ENCODE data around the gene MLST8. TPM values are rescaled to one million over a fixed set of nuclear protein-coding genes. Genes with fewer than 3 reads are reported as not detected.

The MLST8 gene, protein sequence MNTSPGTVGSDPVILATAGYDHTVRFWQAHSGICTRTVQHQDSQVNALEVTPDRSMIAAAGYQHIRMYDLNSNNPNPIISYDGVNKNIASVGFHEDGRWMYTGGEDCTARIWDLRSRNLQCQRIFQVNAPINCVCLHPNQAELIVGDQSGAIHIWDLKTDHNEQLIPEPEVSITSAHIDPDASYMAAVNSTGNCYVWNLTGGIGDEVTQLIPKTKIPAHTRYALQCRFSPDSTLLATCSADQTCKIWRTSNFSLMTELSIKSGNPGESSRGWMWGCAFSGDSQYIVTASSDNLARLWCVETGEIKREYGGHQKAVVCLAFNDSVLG
- 42.1 to 58.2 TPM (median 51.9 TPM) in 5 replicates for total RNA-seq (2022; extraction: Qiagen RNA extraction)

GRCh38 chr16:2205104-2205966 is at the start of gene MLST8:
Gene MLST8, plus strand, starts transcription at chr16:2205454. Its CDS starts 632 bp downstream, at chr16:2206086.

GRCh38 chr16:2196162-2196980 is 8.9 kb upstream of the MLST8 start, which contains the start of gene CASKIN1:
Gene CASKIN1, minus strand, starts transcription at chr16:2196605. Its CDS starts 173 bp downstream, at chr16:2196432.

GRCh38 chr16:2210386-2211365 is 5.4 kb downstream of the MLST8 start, which contains the start of gene BRICD5:
Gene BRICD5, minus strand, starts transcription at chr16:2210863. Its CDS starts 30 bp downstream, at chr16:2210833.

DNA sequence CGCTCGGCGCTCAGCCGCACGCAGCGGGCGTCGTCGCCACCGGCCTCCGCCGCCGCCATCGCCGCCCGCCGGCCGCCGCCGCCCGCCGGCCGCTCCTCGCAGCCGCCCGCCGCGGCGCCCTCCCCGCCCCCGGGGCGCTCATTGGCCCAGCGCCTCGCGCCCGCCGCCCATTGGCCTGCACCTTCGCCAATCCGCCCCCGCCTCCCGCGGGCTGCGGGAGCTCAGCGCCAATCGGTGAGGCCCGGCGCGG is 9.4 kb downstream of the MLST8 start, which contains the start of gene PGP:
PGP (minus strand) TSS at position 122 of the 250 bp plus-strand sequence; CDS start at position 59, 63 bp downstream.

DNA sequence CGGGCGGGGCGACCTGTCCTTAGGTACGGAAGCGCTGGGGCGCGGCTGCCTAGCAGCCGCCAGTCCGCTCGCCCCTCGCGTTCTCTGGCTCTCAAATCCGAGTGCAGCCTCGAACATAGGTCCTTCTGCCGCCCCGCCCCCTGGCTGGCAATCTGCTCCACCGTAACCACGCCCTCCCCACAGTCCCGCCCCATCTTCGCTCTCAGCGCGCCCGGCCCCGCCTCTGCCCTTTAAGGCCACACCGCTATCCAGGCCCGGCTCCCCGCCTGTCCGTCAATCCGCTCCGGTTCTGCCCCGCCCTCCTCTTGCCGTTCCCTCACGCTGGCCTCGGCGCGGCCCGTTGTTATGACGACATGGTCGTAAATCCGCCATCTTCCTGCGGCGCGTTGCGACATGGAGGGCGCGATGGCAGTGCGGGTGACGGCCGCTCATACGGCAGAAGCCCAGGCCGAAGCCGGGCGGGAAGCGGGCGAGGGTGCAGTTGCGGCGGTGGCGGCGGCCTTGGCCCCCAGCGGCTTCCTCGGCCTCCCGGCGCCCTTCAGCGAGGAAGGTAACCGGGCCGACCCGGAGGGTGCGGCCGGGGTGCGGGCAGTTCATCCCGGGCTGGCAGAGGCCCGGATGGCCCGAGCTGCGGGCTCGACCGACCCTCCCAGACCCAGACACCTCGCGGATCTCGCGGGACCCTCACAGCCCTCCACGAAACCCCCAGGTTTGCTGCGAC is 18.1 kb downstream of the MLST8 start, which contains the start of gene E4F1:
E4F1 (plus strand) TSS at position 371 of the 721 bp plus-strand sequence; CDS start at position 394, 23 bp downstream.

GRCh38 chr16:2236337-2237101 is 31.3 kb downstream of the MLST8 start, which contains the start of gene DNASE1L2:
Gene DNASE1L2, plus strand, starts transcription at chr16:2236444. Its CDS starts 373 bp downstream, at chr16:2236817.

GRCh38 chr16:2251296-2252111 is 46.2 kb downstream of the MLST8 start, which contains the start of gene ECI1:
Gene ECI1, minus strand, starts transcription at chr16:2251587. Its CDS starts 21 bp downstream, at chr16:2251566.

Other genes with a start within 250 kb of the MLST8 start
- 230 to 308 TPM (median 254 TPM) in 5 replicates for gene NDUFB10, start 245.9 kb upstream of the MLST8 start, total RNA-seq (2022; extraction: Qiagen RNA extraction)
- 3,823 to 5,639 TPM (median 5,518 TPM) in 5 replicates for gene RPS2, start 240.6 kb upstream of the MLST8 start, total RNA-seq (2022; extraction: Qiagen RNA extraction)
- gene RNF151, start 238.6 kb upstream of the MLST8 start, total RNA-seq (2022; extraction: Qiagen RNA extraction), result 0.10 TPM in 1 of 5 replicates, not detected in the others
- gene TBL3, start 233.4 kb upstream of the MLST8 start, total RNA-seq (2022; extraction: Qiagen RNA extraction), result 32.8 to 46.2 TPM (median 39.0 TPM) in 5 replicates
- gene NOXO1, start 224.0 kb upstream of the MLST8 start, total RNA-seq (2022; extraction: Qiagen RNA extraction), result 0.09 to 0.52 TPM (median 0.21 TPM) in 5 replicates
- 21.3 to 45.6 TPM (median 42.0 TPM) in 5 replicates for gene GFER, start 221.3 kb upstream of the MLST8 start, total RNA-seq (2022; extraction: Qiagen RNA extraction)
- gene SYNGR3, start 215.5 kb upstream of the MLST8 start, total RNA-seq (2022; extraction: Qiagen RNA extraction), result 5.5 to 9.7 TPM (median 8.2 TPM) in 5 replicates
- gene ZNF598, start 195.6 kb upstream of the MLST8 start, total RNA-seq (2022; extraction: Qiagen RNA extraction), result 45.4 to 65.2 TPM (median 62.1 TPM) in 5 replicates
- gene NPW, start 185.7 kb upstream of the MLST8 start, total RNA-seq (2022; extraction: Qiagen RNA extraction), result 0.87 to 1.3 TPM (median 1.1 TPM) in 5 replicates
- gene NHERF2, start 178.6 kb upstream of the MLST8 start, total RNA-seq (2022; extraction: Qiagen RNA extraction), result 43.6 to 63.6 TPM (median 62.0 TPM) in 5 replicates
- 37.5 to 51.5 TPM (median 47.5 TPM) in 5 replicates for gene NTHL1, start 157.6 kb upstream of the MLST8 start, total RNA-seq (2022; extraction: Qiagen RNA extraction)
- gene TSC2, start 157.5 kb upstream of the MLST8 start, total RNA-seq (2022; extraction: Qiagen RNA extraction), result 26.6 to 43.3 TPM (median 38.2 TPM) in 5 replicates
- 36.3 to 64.1 TPM (median 59.9 TPM) in 5 replicates for gene PKD1, start 69.6 kb upstream of the MLST8 start, total RNA-seq (2022; extraction: Qiagen RNA extraction)
- 2.4 to 4.6 TPM (median 3.5 TPM) in 5 replicates for gene RAB26, start 56.8 kb upstream of the MLST8 start, total RNA-seq (2022; extraction: Qiagen RNA extraction)
- 40.5 to 59.7 TPM (median 53.3 TPM) in 5 replicates for gene TRAF7, start 49.7 kb upstream of the MLST8 start, total RNA-seq (2022; extraction: Qiagen RNA extraction)
- 0.32 to 0.66 TPM (median 0.56 TPM) in 5 replicates for gene CASKIN1, start 8.8 kb upstream of the MLST8 start, total RNA-seq (2022; extraction: Qiagen RNA extraction)
- 4.2 to 6.5 TPM (median 5.7 TPM) in 5 replicates for gene BRICD5, start 5.4 kb downstream of the MLST8 start, total RNA-seq (2022; extraction: Qiagen RNA extraction)
- 16.3 to 36.4 TPM (median 34.8 TPM) in 5 replicates for gene PGP, start 9.4 kb downstream of the MLST8 start, total RNA-seq (2022; extraction: Qiagen RNA extraction)
- 16.7 to 27.8 TPM (median 26.6 TPM) in 5 replicates for gene E4F1, start 18.1 kb downstream of the MLST8 start, total RNA-seq (2022; extraction: Qiagen RNA extraction)
- 0.77 to 1.8 TPM (median 1.6 TPM) in 5 replicates for gene DNASE1L2, start 31.0 kb downstream of the MLST8 start, total RNA-seq (2022; extraction: Qiagen RNA extraction)
- gene ECI1, start 46.1 kb downstream of the MLST8 start, total RNA-seq (2022; extraction: Qiagen RNA extraction), result 47.6 to 92.3 TPM (median 88.7 TPM) in 5 replicates
- 250 to 299 TPM (median 265 TPM) in 5 replicates for gene RNPS1, start 62.7 kb downstream of the MLST8 start, total RNA-seq (2022; extraction: Qiagen RNA extraction)
- gene ABCA3, start 135.3 kb downstream of the MLST8 start, total RNA-seq (2022; extraction: Qiagen RNA extraction), result 14.0 to 21.1 TPM (median 19.2 TPM) in 5 replicates
- 19.6 to 24.6 TPM (median 23.6 TPM) in 5 replicates for gene CCNF, start 224.0 kb downstream of the MLST8 start, total RNA-seq (2022; extraction: Qiagen RNA extraction)